T-helper 2 cell treated with Interferon-gamma antibody and Interleukin-4, amounts not matched to agents 100 ng/mL and 5 ng/mL, for 36 hours (primary cell): Measurements from ENCODE around the gene STPG1. TPM values are rescaled to one million over a fixed set of nuclear protein-coding genes. Genes with fewer than 3 reads are reported as not detected.

Experiments
- intact Hi-C: fragments of 100-400 bp; cut with micrococcal nuclease; formaldehyde crosslinking; loops from one replicate; pipeline ENCODE4 v1.15.1; 2023
- total RNA-seq: library from RNA; stranded (reverse); gene quantifications from 2 replicates; pipeline ENCODE4 v1.2.3, GENCODE V29; 2022

STPG1 gene
- total RNA-seq, 1 donor from 2014 or later = 7.1 TPM

DNA sequence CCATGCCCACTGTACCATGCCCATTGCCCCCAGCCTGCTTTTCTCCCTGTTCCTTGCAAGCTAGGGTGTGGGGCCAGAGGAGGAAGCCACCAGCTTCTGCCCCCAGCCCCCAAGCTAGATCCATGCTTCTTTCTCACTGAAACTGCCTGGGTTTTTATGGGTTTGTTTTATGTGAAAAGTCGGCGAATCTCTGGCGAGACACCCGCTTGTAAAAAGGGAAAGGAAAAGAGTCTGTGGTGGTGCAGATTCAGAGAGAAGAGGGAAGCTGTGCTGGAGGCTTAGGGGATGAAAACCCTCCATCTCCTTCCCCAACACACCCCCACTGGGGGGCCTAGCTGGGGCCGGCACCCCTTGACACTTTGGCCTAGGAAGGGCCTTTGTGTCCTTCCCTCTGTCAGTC, 68.2 kb downstream of the STPG1 start:
- intact Hi-C loops = no loop called here

DNA sequence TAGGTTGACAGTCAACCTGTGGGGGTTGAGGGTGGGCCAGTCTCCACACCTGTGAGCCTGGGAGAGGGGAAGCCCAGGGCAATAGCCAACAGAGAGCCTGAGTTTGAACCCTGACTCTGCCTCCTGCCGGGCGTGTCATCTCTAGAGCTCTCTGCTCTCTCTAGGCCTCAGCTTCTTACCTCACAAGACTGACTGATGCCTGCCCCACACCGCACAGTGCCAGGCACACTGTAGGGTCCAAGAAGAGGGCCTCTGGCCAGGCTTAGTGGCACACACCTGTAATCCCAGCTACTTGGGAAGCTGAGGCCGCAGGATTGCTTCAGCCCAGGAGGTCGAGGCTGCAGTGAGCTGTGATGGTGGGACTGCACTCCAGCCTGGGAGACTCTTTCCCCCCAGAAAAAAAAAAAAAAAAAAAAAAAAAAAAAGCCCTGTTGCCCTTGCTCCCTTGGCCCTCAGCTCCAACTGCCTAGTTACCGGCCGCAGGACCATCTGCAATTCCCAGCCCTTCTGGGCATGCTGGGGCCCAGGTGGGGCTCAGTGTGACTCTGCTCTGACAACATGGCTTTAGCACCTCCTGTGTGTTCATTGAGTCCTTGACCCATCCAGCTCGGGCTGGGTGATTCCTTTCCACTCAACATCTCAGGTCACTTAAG, 69.4 kb downstream of the STPG1 start:
- intact Hi-C loops = no loop called here

DNA sequence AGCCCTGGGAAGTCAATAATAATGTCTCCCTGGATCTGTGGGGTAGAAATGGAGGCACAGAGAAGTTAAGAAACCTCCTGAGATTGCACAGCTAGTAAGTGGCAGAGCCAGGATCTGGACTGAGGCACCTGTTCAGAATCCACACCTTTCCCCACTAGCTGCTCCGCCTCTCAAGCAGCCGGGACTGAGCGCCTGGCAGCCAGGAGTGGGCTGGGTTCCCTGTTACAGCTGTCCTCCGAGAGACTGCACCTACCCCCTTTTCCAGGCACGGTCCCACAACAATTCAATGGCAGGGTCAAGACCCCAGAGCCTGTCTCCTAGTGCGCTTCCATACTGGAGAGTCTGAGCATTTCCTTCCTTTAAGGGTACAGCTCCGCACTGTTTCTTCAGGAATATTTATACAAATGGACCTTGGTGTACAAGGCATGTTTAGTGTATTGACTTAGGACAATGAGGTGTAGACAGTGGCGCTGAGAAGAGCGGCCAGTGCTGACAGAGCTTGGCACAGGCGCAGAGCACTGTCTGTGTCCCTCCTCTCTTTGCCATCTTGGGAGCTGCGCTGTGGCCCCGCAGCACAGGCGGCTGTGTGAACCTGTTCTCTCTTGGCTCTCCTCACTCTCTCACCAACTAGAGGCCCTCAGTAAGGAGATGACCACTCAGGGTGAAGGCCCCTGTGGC, 70.0 kb downstream of the STPG1 start:
- intact Hi-C loops = no loop called here

DNA sequence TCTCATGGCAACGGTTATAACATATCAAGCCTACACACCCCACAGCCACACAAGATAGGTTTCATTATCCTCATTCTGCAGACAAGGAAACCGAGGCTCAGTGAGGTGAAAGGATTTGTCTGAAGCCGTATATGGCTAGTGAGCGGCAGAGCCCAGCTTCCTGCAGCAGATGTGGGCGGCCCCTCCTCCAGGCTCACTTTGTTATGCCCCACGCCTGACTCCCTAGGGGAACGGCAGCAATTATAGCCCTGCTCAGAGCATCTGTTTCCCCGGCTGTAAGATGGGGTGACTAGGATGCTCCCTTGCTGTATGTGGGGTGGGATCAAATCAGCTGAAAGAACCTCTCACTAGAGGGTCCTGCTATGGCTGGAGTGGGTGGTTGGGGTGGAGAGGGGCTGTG, 72.3 kb downstream of the STPG1 start:
- intact Hi-C loops = no loop called here

DNA sequence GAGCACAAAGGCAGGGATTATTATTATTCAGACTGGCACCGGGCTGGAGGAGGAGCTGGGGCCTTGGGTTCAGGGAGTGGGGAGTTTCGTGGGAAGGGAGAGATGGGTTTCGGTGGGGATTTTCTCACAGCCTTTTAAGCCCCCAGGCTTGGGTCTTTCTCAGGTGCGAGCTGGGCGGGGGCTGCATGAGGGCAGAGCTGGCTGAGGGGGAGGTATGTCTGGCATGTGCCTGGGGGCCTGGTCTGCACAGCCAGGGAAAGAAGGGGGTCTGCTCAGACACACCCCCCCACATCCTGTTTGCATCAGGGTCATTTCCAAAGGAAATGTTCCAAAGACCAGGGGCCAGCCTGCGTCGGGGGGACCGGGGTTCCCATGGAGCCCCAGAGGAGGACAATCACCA, 72.8 kb downstream of the STPG1 start:
- intact Hi-C loops = no loop called here

DNA sequence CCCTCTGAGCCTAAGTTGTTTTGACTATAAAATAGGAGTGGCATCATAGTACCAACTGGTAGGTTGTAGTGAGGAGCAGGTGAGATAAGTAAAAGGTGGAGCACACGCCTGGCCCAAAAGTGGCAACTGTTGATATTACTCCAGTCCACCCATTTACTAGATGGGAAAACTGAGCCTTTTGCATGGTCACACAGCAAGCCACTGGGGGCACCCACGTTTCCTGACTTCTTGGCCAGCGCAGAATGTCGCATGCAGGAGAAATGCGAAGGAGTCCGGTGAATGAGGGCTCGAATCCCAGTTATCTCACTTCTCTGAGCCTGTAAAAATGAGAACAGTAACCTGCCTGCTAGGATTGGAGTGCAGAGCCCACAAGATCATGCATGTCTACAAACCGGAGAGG, 73.6 kb downstream of the STPG1 start:
- intact Hi-C loops = no loop called here

DNA sequence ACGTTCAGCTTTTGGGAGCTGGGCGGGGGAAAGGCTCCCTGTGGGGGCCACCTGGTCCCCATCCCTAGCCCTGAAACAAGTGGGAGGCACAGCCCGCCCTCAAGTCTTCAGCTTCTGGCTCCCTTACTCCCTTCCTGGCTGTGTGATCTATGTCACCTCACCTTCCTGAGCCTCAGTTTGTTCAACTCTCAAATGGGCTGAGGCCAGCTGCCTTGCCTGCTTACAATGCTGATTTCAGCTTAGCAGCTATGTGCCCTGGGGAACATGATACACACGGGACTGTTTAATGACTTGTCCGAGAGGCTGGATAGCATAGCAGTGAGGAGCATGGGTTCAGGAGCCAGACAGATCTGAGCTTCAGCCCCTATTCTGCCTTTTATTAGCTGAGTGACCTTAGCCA, 75.1 kb downstream of the STPG1 start:
- intact Hi-C loops = no loop called here

DNA sequence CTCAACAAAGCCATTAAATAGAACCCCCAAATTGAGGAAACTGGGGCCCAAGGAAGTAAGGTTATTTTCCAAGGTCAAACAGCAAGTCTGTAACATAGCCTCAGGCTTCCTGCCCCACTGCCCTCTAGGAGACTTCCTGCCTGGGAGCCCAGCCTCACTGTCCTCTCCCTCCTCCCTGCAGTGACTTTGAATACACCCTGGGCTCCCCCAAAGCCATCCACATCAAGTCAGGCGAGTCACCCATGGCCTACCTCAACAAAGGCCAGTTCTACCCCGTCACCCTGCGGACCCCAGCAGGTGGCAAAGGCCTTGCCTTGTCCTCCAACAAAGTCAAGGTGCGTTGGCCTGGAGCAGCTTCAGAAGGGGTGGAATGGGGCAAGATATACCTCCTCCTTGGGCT, 76.1 kb downstream of the STPG1 start:
- intact Hi-C loops = no loop called here

DNA sequence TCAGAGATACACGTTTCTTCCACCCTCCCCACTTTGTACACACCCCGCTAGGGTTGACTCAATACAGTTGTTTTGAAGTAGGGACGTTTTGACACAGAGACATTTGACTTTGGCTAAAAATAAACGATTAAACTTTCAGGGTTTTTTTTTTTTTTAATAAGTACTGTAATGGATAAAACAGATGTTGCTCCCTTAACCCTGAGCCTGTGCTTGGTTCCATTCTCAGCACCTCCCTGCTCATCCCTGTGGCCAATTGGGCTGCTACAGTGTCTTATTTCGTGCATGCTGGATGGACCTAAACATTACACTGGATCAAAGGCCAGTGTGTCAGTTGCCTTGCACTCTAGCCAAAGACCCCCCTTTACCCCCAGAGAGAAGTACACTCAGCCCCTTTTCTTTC, 77.5 kb downstream of the STPG1 start:
- intact Hi-C loops = no loop called here

DNA sequence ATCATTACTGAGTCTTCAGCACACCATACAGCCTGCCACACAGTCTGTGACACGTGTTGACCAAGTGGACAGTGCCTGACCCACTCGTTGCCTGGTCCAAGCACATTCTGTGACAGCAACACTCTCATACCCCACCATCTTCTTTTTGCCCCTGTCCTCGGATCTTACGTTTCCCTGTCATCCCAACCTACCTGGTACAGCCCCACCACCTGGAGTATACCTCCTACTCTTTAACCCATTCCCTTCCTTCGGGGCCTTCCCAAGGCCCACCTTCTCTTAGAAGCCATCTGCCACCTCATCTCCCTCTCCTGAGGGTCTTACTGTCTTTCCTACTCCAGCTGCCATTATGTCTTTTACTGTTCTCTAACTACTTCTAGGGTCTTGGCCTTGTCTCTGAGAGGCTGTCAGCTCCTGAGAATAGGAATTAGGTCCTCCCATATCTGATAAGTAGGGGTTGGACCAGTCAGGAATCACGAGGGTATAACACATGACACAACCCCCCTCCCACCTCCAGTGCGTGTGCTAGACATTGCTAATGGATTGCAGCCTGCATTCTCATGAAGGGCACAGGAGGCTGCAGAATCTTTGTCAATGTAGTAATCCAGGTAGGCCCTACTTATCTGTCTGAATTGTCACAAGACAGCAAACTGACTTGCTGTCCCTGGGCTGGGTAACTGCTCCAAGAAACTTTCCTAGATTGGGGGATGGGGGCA, 81.5 kb downstream of the STPG1 start:
- intact Hi-C loops = no loop called here

DNA sequence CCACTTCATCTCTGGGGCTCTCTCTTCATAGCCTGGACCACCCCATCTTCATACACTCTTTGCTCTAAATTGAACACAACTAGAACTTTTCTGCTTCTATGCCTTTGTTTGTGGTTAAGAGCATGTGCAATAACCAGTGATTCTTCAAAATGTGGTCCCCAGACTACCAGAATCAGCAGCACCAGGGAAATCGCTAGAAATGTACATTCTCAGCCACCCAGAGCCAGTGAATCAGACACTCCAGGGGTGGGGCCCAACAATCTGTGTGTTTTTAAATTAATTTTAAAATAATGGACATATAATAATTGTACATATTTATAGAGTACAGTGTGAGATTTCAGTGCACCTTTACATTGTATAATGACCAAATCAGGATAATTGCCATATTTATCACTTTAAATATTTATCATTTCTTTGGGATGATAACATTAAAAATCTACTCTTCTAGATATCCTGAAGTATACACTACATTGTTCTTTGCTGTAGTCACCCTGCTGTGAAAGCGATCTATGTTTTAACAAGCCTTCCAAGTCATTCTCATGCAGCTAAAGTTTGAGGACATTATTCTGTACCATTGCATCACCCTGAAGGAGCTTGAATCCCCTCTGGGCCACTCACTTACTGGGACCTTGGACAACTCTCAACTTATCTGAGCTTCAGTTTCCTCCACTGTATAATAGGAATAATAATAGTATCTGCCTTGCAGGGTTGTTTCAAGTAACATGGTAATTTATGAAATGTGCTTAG, 83.6 kb downstream of the STPG1 start:
- intact Hi-C loops = no loop called here

DNA sequence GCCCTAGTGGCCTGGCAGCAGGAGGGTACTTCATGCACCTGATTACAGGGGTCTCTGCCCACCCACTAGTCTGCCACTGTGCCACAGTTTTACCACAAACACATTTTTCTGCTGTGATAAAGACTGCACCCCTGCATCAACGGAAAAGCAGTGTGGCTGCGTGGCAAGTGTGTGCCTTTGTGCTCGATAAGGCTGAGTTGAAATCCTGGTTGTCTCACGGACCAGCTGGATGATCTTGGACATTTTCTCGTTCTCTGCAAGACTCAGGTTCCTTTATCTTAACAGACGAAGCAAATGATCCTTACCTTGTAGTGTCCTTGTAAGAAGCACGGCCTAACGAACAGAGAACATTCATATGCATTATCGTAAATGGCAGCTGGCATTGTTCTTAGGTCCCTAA, 84.3 kb downstream of the STPG1 start:
- intact Hi-C loops = no loop called here

DNA sequence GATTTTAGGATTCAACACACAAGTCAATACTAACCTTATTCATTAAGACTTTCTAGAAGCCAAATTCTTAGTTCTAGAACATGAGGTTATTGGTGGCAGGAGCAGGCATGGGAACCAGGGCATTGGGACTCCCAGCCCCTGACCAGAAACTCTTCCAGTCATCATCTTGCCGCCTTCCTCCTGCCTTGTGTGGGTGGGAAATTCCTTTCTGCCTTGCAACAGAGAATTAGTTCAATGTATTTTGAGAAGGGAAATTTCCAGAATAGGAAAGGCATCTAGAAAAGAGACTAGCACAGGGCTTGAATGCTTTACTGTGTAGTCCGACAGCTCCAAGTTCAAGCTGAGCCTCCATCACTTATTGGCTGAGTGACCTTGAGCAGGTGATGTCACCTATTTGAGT, 85.7 kb downstream of the STPG1 start:
- intact Hi-C loops = no loop called here

DNA sequence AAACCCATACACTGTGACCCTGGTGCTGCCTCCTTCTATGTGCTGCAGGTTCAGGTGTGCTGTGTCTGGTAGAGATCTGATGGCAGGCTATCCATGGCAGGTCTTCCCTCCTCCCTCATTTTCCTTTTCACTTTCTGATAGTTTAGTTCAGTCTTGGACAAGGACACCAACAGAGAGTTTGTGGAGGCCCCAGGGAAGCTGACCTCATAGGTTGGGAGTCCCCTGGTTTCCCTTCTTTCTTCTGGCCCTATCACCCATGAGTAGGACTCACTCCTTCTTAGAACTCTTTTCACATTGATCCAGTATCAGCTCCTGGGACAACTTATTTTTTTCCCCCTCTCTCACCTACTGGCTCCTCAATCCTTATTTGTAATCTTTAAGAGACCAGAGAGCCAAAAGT, 86.1 kb downstream of the STPG1 start:
- intact Hi-C loops = no loop called here

DNA sequence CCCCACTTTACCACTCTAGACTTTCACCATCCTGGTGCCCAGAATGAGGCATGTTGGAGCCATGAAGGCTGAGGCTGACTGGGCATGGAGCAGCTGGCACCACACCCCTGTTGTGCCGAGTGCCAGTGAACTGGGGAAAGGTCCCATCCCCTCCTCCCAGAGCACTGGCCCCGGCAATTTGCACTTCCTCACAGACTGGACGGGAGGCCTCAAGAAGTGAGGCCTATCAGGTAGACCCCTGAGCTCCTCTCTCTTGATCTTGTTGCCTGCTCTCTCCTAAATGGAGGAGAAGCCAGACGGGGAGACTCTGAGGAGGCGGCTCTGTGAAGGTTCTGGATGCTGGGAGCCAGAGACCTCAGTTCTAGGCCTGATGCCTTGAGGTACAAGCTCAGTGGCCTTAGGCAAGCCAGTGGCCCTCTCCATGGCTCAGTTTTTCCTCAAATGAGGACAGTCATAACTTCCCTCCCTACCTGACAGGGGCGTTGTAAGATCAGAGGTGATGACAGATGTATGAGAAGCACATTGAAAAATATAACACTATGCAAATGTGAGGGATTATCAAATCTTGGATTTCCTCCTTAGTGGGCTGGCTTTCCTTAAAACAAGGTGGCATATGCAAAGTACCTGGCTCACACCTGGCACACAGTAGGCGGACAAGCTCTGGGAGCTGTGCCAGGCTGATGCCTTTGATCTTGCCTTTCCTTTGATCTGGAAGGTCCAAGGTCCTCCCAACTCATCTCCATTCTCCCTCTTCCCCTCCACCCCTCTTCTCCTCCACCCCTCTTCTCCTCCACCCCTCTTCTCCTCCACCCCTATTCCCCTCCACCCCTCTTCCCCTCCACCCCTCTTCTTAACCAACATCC, 87.8 kb downstream of the STPG1 start:
- intact Hi-C loops = no loop called here

DNA sequence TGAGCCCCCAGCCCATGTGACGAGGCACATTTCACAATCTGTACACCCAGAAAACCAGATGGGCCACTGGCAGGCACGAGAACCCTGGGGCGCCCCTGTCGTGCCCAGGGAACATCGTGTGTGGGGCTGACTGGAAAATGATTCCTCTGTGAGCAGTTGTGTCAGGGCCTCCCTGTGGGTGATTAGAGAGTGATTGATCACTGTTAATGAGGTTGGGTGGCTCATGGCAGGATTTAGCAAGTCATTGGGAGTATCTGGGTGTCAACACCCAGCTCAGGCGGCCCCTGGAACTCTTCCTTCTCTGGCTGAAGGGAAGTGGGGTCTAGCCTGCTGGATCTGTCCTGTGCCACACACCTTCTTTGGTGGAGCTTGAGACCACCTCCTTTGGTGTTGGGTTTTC, 88.7 kb downstream of the STPG1 start:
- intact Hi-C loops = loop anchor here (5.0 kb wide), 2 partner anchors 57 to 123 kb away; no protein-coding TSS in a partner anchor

DNA sequence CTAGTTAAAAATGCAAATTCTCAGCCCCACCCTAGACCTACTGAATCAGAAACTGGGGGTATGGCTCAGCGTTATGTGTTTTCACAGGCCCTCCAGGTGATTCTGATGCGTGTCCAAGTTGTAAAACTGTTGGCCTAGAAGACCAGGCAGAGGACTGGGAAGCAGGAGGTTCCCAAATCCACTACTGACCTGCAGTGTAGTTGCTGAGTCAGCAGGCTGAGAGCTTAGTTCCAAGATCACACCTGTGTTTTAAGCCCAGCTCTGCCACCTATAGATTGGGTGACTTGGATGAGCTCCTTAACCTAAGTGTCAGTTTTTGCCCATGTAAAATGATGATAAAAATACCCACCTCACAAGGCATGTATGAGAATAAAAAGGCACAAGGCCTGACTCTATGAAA, 90.3 kb downstream of the STPG1 start:
- intact Hi-C loops = loop anchor here (5.0 kb wide), 2 partner anchors 59 to 121 kb away; no protein-coding TSS in a partner anchor

DNA sequence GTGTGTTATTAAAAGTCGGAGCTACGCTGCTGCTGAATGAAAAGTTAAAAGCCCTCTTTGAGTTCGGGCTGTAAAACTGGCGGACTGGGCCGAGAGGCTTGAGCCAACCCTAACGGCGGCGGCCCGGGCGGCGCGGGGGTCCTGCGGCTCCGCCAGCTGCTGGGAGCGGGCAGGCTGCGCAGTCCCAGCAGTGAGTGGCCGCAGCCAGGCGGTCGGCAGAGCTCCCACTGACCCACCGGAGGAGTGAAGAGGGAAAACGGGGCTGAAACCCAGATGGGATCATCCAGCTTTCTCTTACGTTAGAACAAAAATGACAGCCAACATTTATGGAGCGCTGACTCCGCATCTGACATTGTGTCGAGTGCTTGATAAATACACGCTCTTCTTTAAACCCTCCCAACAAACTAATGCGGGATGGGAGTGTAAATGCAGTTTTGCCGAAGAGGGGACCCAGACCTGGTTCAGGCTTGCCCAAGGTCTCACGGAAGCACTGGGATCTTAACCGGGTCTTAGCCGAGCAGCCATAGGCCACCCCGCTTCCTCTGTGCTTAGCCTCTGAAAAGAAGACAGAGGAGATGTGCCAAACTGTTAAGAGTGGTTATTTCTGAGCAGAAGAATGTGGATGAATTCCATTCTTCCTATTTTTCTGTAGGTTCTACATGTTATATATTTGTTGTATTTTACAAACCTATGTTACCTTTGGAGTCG, 91.0 kb downstream of the STPG1 start:
- intact Hi-C loops = loop anchor here (5.0 kb wide), 2 partner anchors 60 to 120 kb away; no protein-coding TSS in a partner anchor

DNA sequence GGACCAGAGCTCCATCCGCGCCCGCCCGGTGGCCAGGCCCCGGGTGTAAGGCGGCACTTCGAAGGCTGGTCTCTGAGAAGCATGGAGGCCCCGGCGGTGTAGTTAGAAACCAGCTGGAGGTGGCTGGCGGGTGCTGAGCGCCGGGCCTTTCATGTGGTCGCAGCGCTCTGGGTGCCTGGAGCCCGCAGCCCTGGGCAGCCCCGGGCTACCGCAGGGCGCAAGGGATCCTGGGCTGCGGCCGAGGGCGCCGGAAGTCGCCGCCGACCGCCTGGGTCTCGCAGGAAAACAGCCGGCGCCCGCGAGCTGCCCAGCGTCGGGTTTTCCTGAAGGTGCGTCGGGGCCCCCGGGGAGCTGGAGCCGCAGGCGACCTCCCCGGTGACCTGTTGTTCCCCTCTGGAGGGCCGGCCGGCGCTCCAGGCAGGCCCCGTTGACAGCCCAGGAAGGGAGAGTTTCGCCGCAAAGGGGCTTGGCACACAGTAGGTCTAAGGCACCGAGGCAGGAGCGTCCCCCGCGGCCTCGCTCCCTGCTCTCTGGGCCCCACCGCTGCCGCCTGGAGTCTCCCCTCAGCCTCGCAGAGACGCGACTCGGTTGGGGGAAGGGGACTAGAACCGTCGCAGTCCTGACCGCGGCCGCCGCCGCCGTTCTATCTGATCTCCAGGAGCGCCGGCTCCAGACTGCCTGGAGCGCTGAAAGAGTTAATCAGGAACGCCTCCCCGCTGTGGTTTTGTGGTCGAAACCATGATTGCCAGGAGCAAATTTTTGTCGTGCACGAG, 91.7 kb downstream of the STPG1 start:
- intact Hi-C loops = loop anchor here (5.0 kb wide), 2 partner anchors 60 to 120 kb away; no protein-coding TSS in a partner anchor
